Measurements from ENCODE around the gene DBH. TPM values are rescaled to one million over a fixed set of nuclear protein-coding genes. Genes with fewer than 3 reads are reported as not detected.

Gene DBH
- total and polyA plus RNA-seq, 2 of the 13 experiments (the other 11 are each of a cell fraction or from before 2014, with no cell fraction given): not detected

DNA sequence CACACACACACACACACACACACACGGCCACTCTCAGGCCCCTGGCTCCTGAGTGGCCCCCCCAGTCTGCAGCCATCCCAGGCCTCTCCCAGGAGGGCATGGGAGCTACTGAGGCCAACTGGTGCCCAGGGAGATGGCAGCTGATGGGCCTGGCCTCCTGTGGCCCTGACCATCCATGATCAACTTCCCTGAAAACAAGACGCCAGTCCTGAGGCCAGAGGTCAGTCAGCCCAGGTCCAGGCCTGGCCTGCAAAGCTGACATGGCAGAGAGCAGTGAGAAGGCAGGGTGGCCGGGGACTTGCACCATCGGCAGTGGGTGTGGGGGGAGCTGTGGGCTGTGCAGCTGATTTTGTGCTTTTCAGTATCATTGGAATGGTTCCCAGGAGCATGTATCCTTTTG lies 55.0 kb downstream of the DBH start:
- no TSS peak for BruUV-seq (replicated peaks)
- no peaks in the 10 kb centered on the region for H3K79me2 ChIP-seq (ENCODE audit: insufficient read depth, low read length)
- no peak overlapping the region for H3K4me3 ChIP-seq (replicated peaks in 1 of 3; ENCODE audit: insufficient read depth in 1 of 3, low read depth in 2 of 3, low read length in 3 of 3)
- no peak for DNase-seq (ENCODE audit: low spot score)
- no peak overlapping the region for H2AFZ ChIP-seq (ENCODE audit: low read length)
- H3K27me3 ChIP-seq (ENCODE audit: control insufficient read depth in 1 of 2, insufficient read depth in 2 of 2, low read length in 2 of 2): no peaks in the 10 kb centered on the region
- no peak for FAIRE-seq
- peaks cover 20 to 41% of the 10 kb centered on the region in 2 experiments for H3K36me3 ChIP-seq (replicated peaks in 1 of 2; ENCODE audit: control insufficient read depth in 1 of 2, insufficient read depth in 2 of 2, low read length in 2 of 2)
- TF ChIP-seq, protein P1, sequence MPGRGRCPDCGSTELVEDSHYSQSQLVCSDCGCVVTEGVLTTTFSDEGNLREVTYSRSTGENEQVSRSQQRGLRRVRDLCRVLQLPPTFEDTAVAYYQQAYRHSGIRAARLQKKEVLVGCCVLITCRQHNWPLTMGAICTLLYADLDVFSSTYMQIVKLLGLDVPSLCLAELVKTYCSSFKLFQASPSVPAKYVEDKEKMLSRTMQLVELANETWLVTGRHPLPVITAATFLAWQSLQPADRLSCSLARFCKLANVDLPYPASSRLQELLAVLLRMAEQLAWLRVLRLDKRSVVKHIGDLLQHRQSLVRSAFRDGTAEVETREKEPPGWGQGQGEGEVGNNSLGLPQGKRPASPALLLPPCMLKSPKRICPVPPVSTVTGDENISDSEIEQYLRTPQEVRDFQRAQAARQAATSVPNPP (CRISPR knock-in tag; IDR thresholded peaks at IDR 0.05): no peak
- TF ChIP-seq ZNF562 (CRISPR knock-in tag; IDR thresholded peaks at IDR 0.05; ENCODE audit: borderline replicate concordance) (no peak), JARID2 (CRISPR knock-in tag; IDR thresholded peaks at IDR 0.05; ENCODE audit: insufficient replicate concordance) (no peak), MED13 (CRISPR knock-in tag; IDR thresholded peaks at IDR 0.05) (no peak)
- ChIA-PET POLR2A (interaction anchor here (1.0 kb wide), 1 partner anchor 46 kb away, joined by 3 read pairs; no protein-coding TSS in a partner anchor), CTCF (ENCODE audit: low intra/inter-chr PET ratio, low total read pairs) (no interaction called here)
- intact Hi-C loops (cut with micrococcal nuclease; ENCODE audit: unreplicated experiment): no loop called here
- in situ Hi-C loops (cut with HindIII; ENCODE audit: extremely low pct_ligation_motif_present, low pct_unique_long_range_greater_than_20kb): no loop called here
- H3K4me1 ChIP-seq (ENCODE audit: insufficient read depth, low read length): no peaks in the 10 kb centered on the region
- H3K4me2 ChIP-seq (ENCODE audit: low read depth, low read length): no peak overlapping the region
- no peak overlapping the region for H3K9ac ChIP-seq (ENCODE audit: insufficient read depth, low read depth, low read length)
- 83% methylated on average over 1 of the region's 4 CpGs for WGBS (ENCODE audit: low lambda C conversion rate)
- ATAC-seq: no peak
- no peak overlapping the region for H3K27ac ChIP-seq (ENCODE audit: extremely low read length, insufficient read depth, low read length)
- H3K9me3 ChIP-seq (ENCODE audit: low read length): no peaks in the 10 kb centered on the region
- no peaks in the 10 kb centered on the region; the same call in 1 of the 2 replicates for H4K20me1 ChIP-seq (ENCODE audit: insufficient read depth, low read length)

DNA sequence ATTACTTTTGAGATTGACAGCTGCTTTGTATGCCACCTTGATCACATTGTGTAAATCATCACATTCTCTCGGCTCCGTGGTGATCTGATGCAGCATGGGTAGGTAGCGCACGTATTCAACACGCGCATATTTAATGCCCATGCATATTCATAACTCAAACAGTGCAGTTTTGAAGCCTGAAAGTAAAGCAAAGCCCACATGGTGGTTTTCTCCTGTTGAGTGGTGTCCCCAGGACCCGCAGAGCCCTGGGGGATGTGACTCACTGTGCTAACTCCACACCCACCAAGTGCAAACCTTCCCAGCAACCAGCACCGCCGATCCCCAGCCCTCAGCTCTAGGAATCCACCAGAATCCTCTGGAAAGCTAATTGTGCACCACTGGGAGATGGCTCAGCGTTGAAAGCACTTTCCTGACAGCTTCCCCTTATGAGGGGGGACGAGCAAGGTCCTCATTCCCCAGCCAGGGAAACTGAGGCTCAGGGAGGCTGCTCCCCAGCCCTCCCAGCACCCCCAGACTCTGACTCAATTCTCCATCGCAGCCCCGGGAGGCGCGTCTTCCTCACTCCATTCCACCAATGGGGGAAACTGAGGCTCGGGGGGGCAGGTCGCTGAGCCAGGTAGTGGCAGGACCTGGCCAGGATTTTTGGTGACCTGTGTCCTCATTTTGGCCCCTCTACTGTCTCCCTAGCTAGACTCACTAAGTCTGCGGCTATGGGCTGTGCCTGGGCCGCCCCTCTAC lies 55.6 kb downstream of the DBH start:
- Histone ChIP-seq H3K27ac (ENCODE audit: extremely low read length, insufficient read depth, low read length) (no peak overlapping the region), H3K4me1 (ENCODE audit: insufficient read depth, low read length) (no peaks in the 10 kb centered on the region), H3K79me2 (ENCODE audit: insufficient read depth, low read length) (no peaks in the 10 kb centered on the region), H3K9ac (ENCODE audit: insufficient read depth, low read depth, low read length) (no peak overlapping the region), H3K4me2 (ENCODE audit: low read depth, low read length) (no peak overlapping the region), H2AFZ (ENCODE audit: low read length) (no peak overlapping the region), H3K9me3 (ENCODE audit: low read length) (no peaks in the 10 kb centered on the region), H3K4me3 (replicated peaks in 1 of 3; ENCODE audit: insufficient read depth in 1 of 3, low read depth in 2 of 3, low read length in 3 of 3) (no peak overlapping the region), H3K27me3 (ENCODE audit: control insufficient read depth in 1 of 2, insufficient read depth in 2 of 2, low read length in 2 of 2) (no peaks in the 10 kb centered on the region), H3K36me3 (replicated peaks in 1 of 2; ENCODE audit: control insufficient read depth in 1 of 2, insufficient read depth in 2 of 2, low read length in 2 of 2) (peaks cover 20 to 47% of the 10 kb centered on the region in 2 experiments), H4K20me1 (ENCODE audit: insufficient read depth, low read length) (no peaks in the 10 kb centered on the region; the same call in 1 of the 2 replicates)
- ATAC-seq (peak; percentile 25; the same call in 1 of the 3 replicates), DNase-seq (ENCODE audit: low spot score) (no peak), FAIRE-seq (no peak)
- WGBS (ENCODE audit: low lambda C conversion rate): 93% methylated on average over 17 of the region's 19 CpGs
- in situ Hi-C loops (cut with HindIII; ENCODE audit: extremely low pct_ligation_motif_present, low pct_unique_long_range_greater_than_20kb): no loop called here
- no TSS peak for BruUV-seq (replicated peaks)
- ChIA-PET CTCF (ENCODE audit: low intra/inter-chr PET ratio, low total read pairs) (no interaction called here), POLR2A (interaction anchor here (1.0 kb wide), 1 partner anchor 46 kb away, joined by 3 read pairs; no protein-coding TSS in a partner anchor)
- TF ChIP-seq, protein P2, sequence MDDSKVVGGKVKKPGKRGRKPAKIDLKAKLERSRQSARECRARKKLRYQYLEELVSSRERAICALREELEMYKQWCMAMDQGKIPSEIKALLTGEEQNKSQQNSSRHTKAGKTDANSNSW (CRISPR knock-in tag; IDR thresholded peaks at IDR 0.05; ENCODE audit: borderline replicate concordance): no peak
- TF ChIP-seq MEIS1 (CRISPR knock-in tag; IDR thresholded peaks at IDR 0.05; ENCODE audit: borderline replicate concordance) (no peak), FLYWCH1 (CRISPR knock-in tag; IDR thresholded peaks at IDR 0.05) (no peak), ZFP1 (CRISPR knock-in tag; IDR thresholded peaks at IDR 0.05) (no peak), ZKSCAN1 (IDR thresholded peaks at IDR 0.05; ENCODE audit: low read length) (no peak), HOXA9 (CRISPR knock-in tag; IDR thresholded peaks at IDR 0.05; ENCODE audit: borderline replicate concordance) (no peak)
- intact Hi-C loops (cut with micrococcal nuclease; ENCODE audit: unreplicated experiment): no loop called here

Data from HepG2 (cell line).